GM19455 (cell line): ENCODE data around the gene ALPI.
"Not testable (repeated sequence)": the region's sequence is repeated elsewhere in the genome, so short reads cannot be mapped to it uniquely, and the experiment has no call there.

Experiments
- ATAC-seq: cut with Tn5 transposase; IDR thresholded peaks from one replicate; pipeline ENCODE4 v1.9.1; 2021; ENCODE audit not compliant: unreplicated experiment

The ALPI gene

GRCh38 chr2:232441147-232441651 lies 14.8 kb upstream of the ALPI start:
- ATAC-seq: no peak

DNA sequence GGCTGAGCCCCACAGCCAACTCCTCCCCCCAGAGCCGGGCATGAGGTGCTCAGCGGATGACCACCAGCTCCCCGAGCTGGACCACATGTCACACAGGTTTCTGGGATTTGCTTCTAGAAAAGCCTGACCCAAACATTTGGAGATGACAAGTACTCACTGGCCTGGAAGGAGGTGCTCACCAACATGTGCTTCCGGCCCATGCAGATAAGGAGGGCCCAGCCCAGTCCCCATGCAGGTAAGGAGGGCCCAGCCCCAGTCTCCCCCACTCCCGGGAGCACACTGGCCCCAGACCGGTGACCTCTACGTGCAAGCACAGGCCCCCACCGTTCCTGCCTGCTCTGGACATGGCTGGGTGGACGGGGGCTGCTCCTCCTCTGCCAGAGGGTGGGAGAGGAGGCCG lies 14.0 kb upstream of the ALPI start:
- ATAC-seq: not testable (repeated sequence)

DNA sequence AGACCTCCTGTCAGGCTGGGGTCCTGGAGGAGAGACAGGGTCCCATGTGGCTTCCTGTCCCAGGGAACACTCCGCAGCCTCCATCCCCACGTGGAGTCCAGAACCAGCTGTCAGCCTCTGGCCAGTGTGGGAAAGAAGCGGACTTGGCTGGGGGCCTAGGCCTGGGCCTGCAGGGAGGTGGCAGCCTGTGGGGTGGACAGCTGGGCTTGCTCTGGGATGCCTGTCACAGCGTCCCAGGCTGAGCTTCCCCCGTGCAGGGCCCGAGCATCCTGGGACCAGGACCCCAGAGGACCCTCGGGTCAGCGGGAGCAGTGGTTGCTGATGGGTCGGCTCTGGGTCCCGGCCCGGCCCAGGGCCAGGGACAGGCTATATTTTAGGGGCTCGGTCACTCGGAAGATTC lies 13.5 kb upstream of the ALPI start:
- ATAC-seq: not testable (repeated sequence)

DNA sequence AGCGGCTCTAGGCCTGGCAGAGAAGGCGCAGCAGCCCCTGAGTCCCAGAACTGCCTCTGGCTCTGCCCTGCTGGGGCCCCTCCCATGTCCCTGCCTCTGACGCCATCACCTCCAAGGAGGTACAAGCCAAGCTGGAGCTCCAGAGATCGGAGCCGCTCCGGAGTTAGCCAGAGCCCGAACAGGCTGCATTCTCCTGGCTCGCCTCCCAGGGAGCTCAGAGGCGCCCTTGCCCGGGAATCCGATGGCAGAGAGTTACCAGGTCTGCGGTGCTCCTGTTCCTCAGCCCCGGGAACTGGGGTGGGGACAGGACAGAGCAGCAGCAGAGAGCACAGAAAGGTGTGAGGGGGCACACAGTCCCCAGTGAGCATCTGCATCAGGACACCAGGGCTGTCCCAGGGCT lies 12.9 kb upstream of the ALPI start:
- not testable (repeated sequence) for ATAC-seq

DNA sequence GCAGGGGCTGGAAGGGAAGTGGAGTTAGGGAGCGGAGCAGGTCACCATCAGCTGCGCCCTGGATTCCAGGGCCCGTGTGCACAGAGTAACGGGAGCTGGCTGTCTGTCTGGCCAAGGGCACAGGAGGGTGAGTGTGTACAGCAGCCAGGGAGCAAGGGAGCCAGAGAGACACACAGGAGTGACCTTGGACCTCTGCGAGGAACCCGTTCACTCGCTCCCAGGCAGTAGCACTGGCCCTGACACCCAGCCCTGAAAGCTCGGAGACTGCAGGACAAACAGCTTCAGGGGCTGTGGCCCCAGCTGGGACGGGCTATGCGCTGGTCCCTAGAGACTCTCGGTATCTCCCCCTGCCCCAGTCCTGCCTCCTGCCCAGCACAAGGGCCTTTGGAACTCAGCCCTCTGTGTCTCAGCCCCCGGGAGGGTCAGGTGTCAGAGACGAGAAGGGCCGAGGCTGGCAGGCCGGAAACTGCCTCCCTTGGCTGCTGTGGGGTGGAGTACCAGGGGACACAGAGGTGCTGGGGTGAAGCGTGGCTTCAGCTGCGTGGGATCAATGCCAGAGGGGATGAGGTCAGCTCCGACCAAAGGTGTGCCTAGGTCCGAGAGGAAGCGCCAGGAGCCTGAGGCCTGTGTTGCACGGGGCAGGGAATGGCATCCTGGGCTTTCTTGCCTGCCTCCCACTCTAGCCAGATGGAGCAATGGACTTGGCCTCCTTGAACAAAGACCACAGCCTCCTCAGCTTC lies 12.1 kb upstream of the ALPI start:
- not testable (repeated sequence) for ATAC-seq

DNA sequence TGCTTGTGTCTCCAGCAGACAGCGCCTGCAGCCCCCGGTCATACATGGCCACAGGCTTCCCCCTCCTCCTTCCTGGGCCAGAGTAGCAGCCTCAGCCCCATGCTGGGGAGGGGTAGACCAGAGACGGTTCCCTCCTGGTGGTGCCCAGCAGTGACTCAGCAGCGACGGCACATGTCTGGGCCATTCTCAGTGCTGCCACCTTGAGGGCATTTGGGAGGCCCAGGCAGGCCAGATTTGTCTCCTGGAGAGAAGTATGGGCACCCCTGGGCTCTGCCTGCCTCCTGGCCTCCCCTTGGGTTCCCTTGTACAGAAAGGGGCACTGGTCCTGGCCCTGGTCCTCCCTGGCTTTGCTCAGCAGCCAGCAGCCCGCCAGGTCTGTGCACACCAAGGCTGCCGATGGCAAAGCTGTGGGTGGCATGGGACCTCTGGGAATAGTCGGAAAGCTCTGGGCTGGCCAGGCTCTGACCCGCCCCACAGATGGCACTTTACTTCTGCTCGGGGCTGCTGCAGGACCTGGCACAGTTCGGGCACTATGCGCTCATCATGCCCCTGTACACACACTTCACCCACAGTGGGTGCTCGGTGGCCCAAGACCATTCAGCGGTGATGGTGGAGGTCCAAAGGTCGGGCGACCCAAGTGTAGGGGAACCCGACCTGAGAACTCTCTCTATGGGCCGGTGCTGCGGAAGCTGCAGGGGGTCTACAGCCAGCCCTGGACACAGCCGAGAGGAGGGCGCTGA lies 11.4 kb upstream of the ALPI start:
- no peak for ATAC-seq

DNA sequence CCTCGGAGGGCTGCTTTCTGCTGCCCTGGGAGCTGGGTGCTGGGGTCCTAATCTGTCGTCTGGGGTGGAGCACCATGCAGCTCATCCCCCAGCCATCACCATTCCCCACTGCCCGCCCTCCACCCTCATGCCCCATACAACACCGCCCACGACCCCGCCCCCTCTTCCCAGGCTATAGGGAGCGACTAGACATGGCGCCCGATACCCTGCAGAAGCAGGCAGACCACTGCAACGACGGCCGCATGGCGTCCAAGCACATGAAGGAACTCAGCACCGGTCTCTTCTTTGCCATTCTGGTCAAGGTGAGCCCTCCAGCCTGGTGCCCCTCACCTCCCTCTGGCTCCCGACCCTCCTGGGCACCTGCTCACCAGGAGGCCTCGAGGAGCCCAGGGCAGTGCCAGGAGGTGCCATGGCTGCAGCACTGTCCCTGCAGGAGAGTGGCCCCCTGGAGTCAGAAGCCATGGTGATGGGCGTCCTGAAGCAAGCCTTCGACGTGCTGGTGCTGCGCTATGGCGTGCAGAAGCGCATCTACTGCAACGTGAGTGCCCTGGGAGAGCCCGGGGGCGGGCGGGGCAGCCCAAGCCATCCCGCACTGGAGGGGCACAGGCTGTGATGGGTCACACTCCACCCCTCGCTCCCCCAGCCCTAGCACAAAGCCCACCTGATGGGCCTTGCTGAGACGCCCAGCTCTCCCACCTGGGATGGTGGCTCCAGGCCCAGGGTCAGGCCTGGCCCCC lies 10.6 kb upstream of the ALPI start:
- not testable (repeated sequence) for ATAC-seq

- ATAC-seq: not testable (repeated sequence)
These were observed 9.6 kb upstream of the ALPI start for GRCh38 chr2:232446266-232446777.

DNA sequence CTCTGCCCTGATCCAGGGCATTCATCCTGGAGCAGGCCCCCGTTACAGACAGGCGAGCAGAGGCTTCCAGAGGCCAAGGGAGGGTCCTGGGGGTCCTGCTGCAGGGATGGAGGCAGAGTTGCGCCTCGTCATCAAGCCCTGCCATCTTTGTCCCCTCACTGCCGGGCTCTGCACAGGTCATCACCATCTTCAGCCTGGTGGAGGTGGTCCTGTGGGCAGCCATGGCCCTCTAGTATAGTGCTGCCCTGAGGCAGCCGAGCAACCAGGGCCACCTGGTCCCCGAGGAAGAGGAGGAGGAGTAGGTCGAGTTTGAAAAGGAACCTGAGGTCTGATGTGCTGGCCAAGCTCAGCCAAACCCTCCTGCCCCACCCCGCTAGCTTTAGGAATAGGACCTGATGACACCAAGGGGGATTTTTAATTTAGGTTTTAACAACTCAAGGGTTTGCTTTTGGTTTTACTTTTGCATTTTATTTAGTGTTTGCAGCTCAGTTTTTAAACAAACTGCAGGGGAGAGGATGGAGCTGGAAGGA lies 8.8 kb upstream of the ALPI start:
- ATAC-seq: no peak

GRCh38 chr2:232447638-232448303 lies 8.2 kb upstream of the ALPI start:
- no peak for ATAC-seq

- no peak for ATAC-seq
These were observed 7.7 kb upstream of the ALPI start for GRCh38 chr2:232448304-232448690.

GRCh38 chr2:232449964-232450363 lies 6.0 kb upstream of the ALPI start:
- no peak for ATAC-seq

- ATAC-seq: not testable (repeated sequence)
These were observed 4.3 kb upstream of the ALPI start for GRCh38 chr2:232451645-232452044.

DNA sequence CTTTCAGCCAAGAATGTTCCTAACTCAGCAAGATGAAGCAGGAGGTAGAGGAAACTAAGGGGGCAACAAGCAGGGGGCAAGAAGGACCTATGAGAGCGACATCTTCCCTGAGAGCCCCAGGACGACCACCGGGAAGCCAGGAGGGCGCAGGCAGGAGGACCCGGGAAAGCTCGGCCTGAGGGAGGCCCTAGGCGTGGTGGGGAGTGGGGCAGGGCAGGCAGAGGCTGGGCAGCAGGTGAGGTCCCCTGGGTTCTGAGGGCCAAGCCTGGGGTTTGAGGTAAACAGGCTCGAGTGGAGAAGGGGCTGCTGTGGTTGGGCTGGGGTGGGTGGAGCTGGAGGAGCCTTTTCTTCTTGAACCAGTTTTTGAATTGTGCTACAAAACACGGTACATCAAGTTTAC lies 1.3 kb upstream of the ALPI start:
- no peak for ATAC-seq

DNA sequence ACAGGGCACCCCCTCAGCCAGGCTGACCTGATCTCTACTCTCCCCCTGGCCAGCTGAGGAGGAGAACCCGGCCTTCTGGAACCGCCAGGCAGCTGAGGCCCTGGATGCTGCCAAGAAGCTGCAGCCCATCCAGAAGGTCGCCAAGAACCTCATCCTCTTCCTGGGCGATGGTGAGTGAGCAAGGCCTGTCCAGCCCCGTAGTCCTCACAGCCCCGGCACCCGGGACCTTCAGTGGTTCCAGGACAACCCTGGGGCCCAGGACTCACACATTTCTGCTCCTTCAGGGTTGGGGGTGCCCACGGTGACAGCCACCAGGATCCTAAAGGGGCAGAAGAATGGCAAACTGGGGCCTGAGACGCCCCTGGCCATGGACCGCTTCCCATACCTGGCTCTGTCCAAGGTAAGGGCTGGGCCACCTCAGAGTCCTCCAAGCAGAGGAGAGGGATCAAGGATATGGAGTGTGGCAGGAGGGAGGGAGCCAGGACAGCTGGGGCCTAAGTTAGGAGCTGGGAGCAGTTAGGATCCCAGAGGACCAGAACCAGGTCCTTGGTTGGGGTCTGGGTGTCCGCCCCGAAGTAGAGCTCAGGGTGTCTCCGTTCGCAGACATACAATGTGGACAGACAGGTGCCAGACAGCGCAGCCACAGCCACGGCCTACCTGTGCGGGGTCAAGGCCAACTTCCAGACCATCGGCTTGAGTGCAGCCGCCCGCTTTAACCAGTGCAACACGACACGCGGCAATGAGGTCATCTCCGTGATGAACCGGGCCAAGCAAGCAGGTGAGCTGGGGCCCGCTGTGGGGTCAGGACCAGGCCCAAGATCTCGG lies 555 bp downstream of the ALPI start:
- ATAC-seq: no peak

DNA sequence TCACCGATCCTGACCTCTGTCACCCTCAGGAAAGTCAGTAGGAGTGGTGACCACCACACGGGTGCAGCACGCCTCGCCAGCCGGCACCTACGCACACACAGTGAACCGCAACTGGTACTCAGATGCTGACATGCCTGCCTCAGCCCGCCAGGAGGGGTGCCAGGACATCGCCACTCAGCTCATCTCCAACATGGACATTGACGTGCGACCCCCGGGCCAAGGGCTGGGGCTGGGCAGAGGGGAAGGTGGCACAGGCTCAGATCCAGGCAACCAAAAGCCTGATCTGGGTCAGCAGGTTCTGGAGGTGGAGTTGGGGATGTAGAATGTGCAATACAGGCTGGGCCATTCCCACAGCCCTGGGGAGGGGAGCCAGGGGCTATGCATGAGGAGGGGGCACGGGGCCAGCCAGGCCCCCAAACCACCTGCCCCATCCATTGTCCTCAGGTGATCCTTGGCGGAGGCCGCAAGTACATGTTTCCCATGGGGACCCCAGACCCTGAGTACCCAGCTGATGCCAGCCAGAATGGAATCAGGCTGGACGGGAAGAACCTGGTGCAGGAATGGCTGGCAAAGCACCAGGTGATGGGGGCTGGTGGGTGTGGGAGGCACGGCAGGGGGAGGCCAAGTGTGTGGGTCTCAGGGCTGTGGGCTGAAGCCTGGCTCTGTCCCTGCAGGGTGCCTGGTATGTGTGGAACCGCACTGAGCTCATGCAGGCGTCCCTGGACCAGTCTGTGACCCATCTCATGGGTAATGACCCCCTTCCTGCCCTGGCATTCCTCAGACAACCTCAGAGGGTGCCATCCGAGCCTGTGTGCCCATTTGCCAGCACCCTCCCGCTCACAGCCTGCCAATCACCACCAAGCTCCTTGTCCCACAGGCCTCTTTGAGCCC lies 1.4 kb downstream of the ALPI start:
- no peak for ATAC-seq

- ATAC-seq: no peak
These were observed 2.2 kb downstream of the ALPI start for GRCh38 chr2:232458051-232458660.

DNA sequence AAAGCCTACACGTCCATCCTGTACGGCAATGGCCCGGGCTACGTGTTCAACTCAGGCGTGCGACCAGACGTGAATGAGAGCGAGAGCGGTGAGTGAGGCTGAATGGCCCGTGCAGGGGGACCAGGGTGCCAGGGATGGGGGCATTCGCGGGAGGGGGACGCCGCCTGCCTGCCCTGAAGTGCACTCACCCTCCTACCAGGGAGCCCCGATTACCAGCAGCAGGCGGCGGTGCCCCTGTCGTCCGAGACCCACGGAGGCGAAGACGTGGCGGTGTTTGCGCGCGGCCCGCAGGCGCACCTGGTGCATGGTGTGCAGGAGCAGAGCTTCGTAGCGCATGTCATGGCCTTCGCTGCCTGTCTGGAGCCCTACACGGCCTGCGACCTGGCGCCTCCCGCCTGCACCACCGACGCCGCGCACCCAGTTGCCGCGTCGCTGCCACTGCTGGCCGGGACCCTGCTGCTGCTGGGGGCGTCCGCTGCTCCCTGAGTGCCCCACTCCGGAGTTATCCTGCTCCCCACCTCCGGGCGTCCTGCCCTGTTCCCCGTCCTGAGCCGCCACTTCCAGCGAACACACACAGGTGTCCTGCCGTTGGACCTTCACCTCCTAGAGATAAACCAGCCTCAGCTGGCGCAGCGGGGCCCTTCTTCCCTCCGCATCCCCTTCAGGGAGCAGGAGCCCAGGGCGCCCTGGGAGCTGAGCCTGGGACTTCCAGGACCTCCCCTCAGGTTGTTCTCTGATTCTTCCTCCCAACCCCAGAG lies 2.9 kb downstream of the ALPI start:
- ATAC-seq: no peak
